HEK293T (cell line): ENCODE data around the gene ELL.

Experiments used
- FOXA1 ChIP-seq: fragments of 450-650 bp; IDR thresholded peaks from 2 replicates; pipeline ENCODE4 v1.6.1; 2016; ENCODE audit warnings: mild to moderate bottlenecking
- FOXK2 ChIP-seq: fragments of 450-650 bp; IDR thresholded peaks from 2 replicates; pipeline ENCODE4 v1.6.1; 2016; ENCODE audit warnings: mild to moderate bottlenecking
- FOXM1 ChIP-seq: fragments of 450-650 bp; IDR thresholded peaks from 2 replicates; pipeline ENCODE4 v1.6.1; 2017; ENCODE audit warnings: mild to moderate bottlenecking, borderline replicate concordance
- HDGF ChIP-seq: fragments of 450-650 bp; IDR thresholded peaks from 2 replicates; pipeline ENCODE4 v1.6.1; 2017; ENCODE audit warnings: antibody characterized with exemption, borderline replicate concordance
- LEF1 ChIP-seq: fragments of 450-650 bp; IDR thresholded peaks from 2 replicates; pipeline ENCODE4 v1.6.1; 2017; ENCODE audit warnings: mild to moderate bottlenecking, borderline replicate concordance
- NFRKB ChIP-seq: fragments of 450-650 bp; IDR thresholded peaks from 2 replicates; pipeline ENCODE4 v1.6.1; 2016; ENCODE audit warnings: mild to moderate bottlenecking, moderate library complexity
- PKNOX1 ChIP-seq: fragments of 450-650 bp; IDR thresholded peaks from 2 replicates; pipeline ENCODE4 v1.6.1; 2016
- TARDBP ChIP-seq: fragments of 450-650 bp; IDR thresholded peaks from 2 replicates; pipeline ENCODE4 v1.6.1; 2016

- TF ChIP-seq HDGF: no peak
- TF ChIP-seq TARDBP: no peak
- no peak for TF ChIP-seq FOXM1
- no peak for TF ChIP-seq NFRKB
- no peak for TF ChIP-seq LEF1
- no peak for TF ChIP-seq FOXK2
- no peak for TF ChIP-seq FOXA1
- no peak for TF ChIP-seq PKNOX1
Measured at GRCh38 chr19:18465964-18466339, 55.9 kb downstream of the ELL start.
